H9 (cell line): ENCODE measurements around the gene ZNFX1. TPM values are rescaled to one million over a fixed set of nuclear protein-coding genes. Genes with fewer than 3 reads are reported as not detected.
A peak's percentile ranks its signal among the peaks of the same experiment; 100 is the strongest.

ENCODE experiments used
- DNase-seq: peaks from one replicate; pipeline ENCODE4 v3.0.0-alpha.2; 2017
- H2AFZ ChIP-seq: one replicate; pipeline ENCODE4 v1.6.1; 2013; ENCODE audit warnings: mild to moderate bottlenecking, low read length, control low read depth, moderate library complexity
- H2AK5ac ChIP-seq: 2 replicates; pipeline ENCODE4 v1.6.1; 2013; ENCODE audit warnings: low read length, control low read depth, mixed read lengths; ENCODE audit not compliant: insufficient read length
- H2BK120ac ChIP-seq: one replicate; pipeline ENCODE4 v1.6.1; 2013; ENCODE audit warnings: low read depth, mild to moderate bottlenecking, low read length, control low read depth, inconsistent platforms; ENCODE audit not compliant: poor library complexity, severe bottlenecking
- H2BK12ac ChIP-seq: 2 replicates; pipeline ENCODE4 v1.6.1; 2013; ENCODE audit warnings: low read length, control low read depth, mixed read lengths, low read depth; ENCODE audit not compliant: insufficient read length
- H2BK15ac ChIP-seq: 2 replicates; pipeline ENCODE4 v1.6.1; 2013; ENCODE audit warnings: low read depth, low read length, control low read depth
- H2BK20ac ChIP-seq: one replicate; pipeline ENCODE4 v1.6.1; 2013; ENCODE audit warnings: low read depth, mild to moderate bottlenecking, low read length, control low read depth, inconsistent platforms; ENCODE audit not compliant: poor library complexity, severe bottlenecking
- H2BK5ac ChIP-seq: 2 replicates; pipeline ENCODE4 v1.6.1; 2013; ENCODE audit warnings: low read length, control low read depth, mixed read lengths; ENCODE audit not compliant: insufficient read length
- H3K14ac ChIP-seq: 2 replicates; pipeline ENCODE4 v1.6.1; 2013; ENCODE audit warnings: low read length, control low read depth; ENCODE audit not compliant: insufficient read depth
- H3K18ac ChIP-seq: 2 replicates; pipeline ENCODE4 v1.6.1; 2013; ENCODE audit warnings: low read depth, mild to moderate bottlenecking, mixed read lengths, low read length, control low read depth; ENCODE audit not compliant: insufficient read length
- H3K23ac ChIP-seq: 2 replicates; pipeline ENCODE4 v1.6.1; 2013; ENCODE audit warnings: low read length, control low read depth, mixed read lengths, low read depth; ENCODE audit not compliant: insufficient read length
- H3K23me2 ChIP-seq: 2 replicates; pipeline ENCODE4 v1.6.1; 2013; ENCODE audit warnings: low read depth, mild to moderate bottlenecking, mixed read lengths, low read length, control low read depth; ENCODE audit not compliant: insufficient read length, poor library complexity, severe bottlenecking
- H3K27ac ChIP-seq: 2 replicates; pipeline ENCODE4 v1.5.1; 2013; ENCODE audit warnings: low read length, control low read depth, mixed read lengths, low read depth; ENCODE audit not compliant: insufficient read length
- H3K27me3 ChIP-seq: 2 replicates; pipeline ENCODE4 v1.6.1; 2013; ENCODE audit warnings: low read length, control low read depth, inconsistent platforms; ENCODE audit not compliant: insufficient read depth
- H3K4ac ChIP-seq: 2 replicates; pipeline ENCODE4 v1.6.1; 2013; ENCODE audit warnings: low read depth, mild to moderate bottlenecking, control low read depth, inconsistent platforms, low read length, moderate library complexity
- H3K4me1 ChIP-seq: 2 replicates; pipeline ENCODE4 v1.6.1; 2013; ENCODE audit warnings: low read length, control low read depth, inconsistent platforms; ENCODE audit not compliant: insufficient read depth
- H3K4me2 ChIP-seq: 2 replicates; pipeline ENCODE4 v1.6.1; 2013; ENCODE audit warnings: low read length, control low read depth, mixed read lengths; ENCODE audit not compliant: insufficient read length, insufficient read depth
- H3K56ac ChIP-seq: 2 replicates; pipeline ENCODE4 v1.6.1; 2013; ENCODE audit warnings: low read depth, mild to moderate bottlenecking, mixed read lengths, low read length, control low read depth; ENCODE audit not compliant: insufficient read length
- H3K79me1 ChIP-seq: 2 replicates; pipeline ENCODE4 v1.6.1; 2013; ENCODE audit warnings: low read depth, mild to moderate bottlenecking, moderate library complexity, low read length, control low read depth, inconsistent platforms; ENCODE audit not compliant: insufficient read depth, poor library complexity, severe bottlenecking
- H3K79me2 ChIP-seq: 2 replicates; pipeline ENCODE4 v1.6.1; 2013; ENCODE audit warnings: low read length, control low read depth, inconsistent platforms; ENCODE audit not compliant: insufficient read depth
- H3K9ac ChIP-seq: 2 replicates; pipeline ENCODE4 v1.6.1; 2013; ENCODE audit warnings: low read length, control low read depth, mixed read lengths; ENCODE audit not compliant: insufficient read length; ENCODE audit errors: extremely low read depth
- H3K9me3 ChIP-seq: one replicate; pipeline ENCODE4 v1.6.1; 2013; ENCODE audit warnings: low read depth, low read length, inconsistent platforms; ENCODE audit not compliant: control insufficient read depth
- H3T11ph ChIP-seq: one replicate; pipeline ENCODE4 v1.6.1; 2013; ENCODE audit warnings: mild to moderate bottlenecking, low read length, control low read depth, inconsistent platforms
- H4K20me1 ChIP-seq: one replicate; pipeline ENCODE4 v1.6.1; 2013; ENCODE audit not compliant: control insufficient read depth, insufficient read length, insufficient read depth
- H4K5ac ChIP-seq: 2 replicates; pipeline ENCODE4 v1.6.1; 2013; ENCODE audit warnings: low read depth, mild to moderate bottlenecking, mixed read lengths, low read length, control low read depth; ENCODE audit not compliant: insufficient read length
- H4K8ac ChIP-seq: replicated peaks from 2 replicates; pipeline ENCODE4 v1.6.1; 2013; ENCODE audit warnings: low read length, control low read depth, mixed read lengths, low read depth; ENCODE audit not compliant: insufficient read length
- H4K91ac ChIP-seq: 2 replicates; pipeline ENCODE4 v1.6.1; 2013; ENCODE audit warnings: low read depth, mild to moderate bottlenecking, moderate library complexity, mixed read lengths, low read length, control low read depth; ENCODE audit not compliant: insufficient read length
- H3K27ac Mint-ChIP-seq, 3 experiments: 2 replicates in 2 of 3; 3 replicates in 1 of 3; pipeline ENCODE4 v1.8.0; 2020 to 2021; ENCODE audit warnings: mixed read lengths in 3 of 3, mild to moderate bottlenecking in 1 of 3, moderate library complexity in 1 of 3
- H3K27me3 Mint-ChIP-seq: 2 replicates; pipeline ENCODE4 v1.8.0; 2021; ENCODE audit warnings: low read depth, mild to moderate bottlenecking, moderate library complexity, mixed read lengths
- H3K36me3 Mint-ChIP-seq, 3 experiments: 2 replicates in 2 of 3; 3 replicates in 1 of 3; pipeline ENCODE4 v1.8.0; 2020 to 2021; ENCODE audit warnings: low read depth in 3 of 3, mixed read lengths in 3 of 3; ENCODE audit not compliant: insufficient read depth in 1 of 3
- H3K4me1 Mint-ChIP-seq, 2 experiments: 2 replicates each; pipeline ENCODE4 v1.8.0; 2020; ENCODE audit warnings: mixed read lengths in 2 of 2
- H3K4me3 Mint-ChIP-seq, 2 experiments: 2 replicates in 1 of 2; 3 replicates in 1 of 2; pipeline ENCODE4 v1.8.0; 2020 to 2021; ENCODE audit warnings: mild to moderate bottlenecking in 2 of 2, mixed read lengths in 2 of 2, moderate library complexity in 1 of 2
- H3K9me3 Mint-ChIP-seq, 2 experiments: 2 replicates in 1 of 2; 3 replicates in 1 of 2; pipeline ENCODE4 v1.8.0; 2020; ENCODE audit warnings: mild to moderate bottlenecking in 2 of 2, mixed read lengths in 2 of 2, moderate library complexity in 1 of 2
- CTCF ChIP-seq: fragments of 200-600 bp; sonication (generic); conservative IDR thresholded peaks from 3 replicates; pipeline ENCODE4 v1.8.0; 2021; ENCODE audit warnings: antibody characterized with exemption, mild to moderate bottlenecking
- WGBS: extraction: QIAGEN DNeasy Blood & Tissue Kit; methylation state at CpG from one replicate; pipeline ENCODE4 v1.1.7; 2013; ENCODE audit warnings: missing lambda C conversion rate, low lambda C conversion rate, mixed read lengths; ENCODE audit not compliant: insufficient read length; ENCODE audit errors: extremely low coverage; 5-methylcytosine and 5-hydroxymethylcytosine counted together
- total RNA-seq: library from RNA; stranded (reverse); gene quantifications from 2 replicates; pipeline ENCODE4 v1.2.1, GENCODE V29; 2021

The ZNFX1 gene
- total RNA-seq, 1 experiment from 2014 or later: 13.3 TPM

- H2BK20ac ChIP-seq: no peak overlapping the region
- H3K79me2 ChIP-seq: no peaks in the 10 kb centered on the region
- H3K14ac ChIP-seq: no peak overlapping the region
- H3K36me3 Mint-ChIP-seq: peaks cover 58 to 88% (median 84%) of the 10 kb centered on the region in 3 experiments
- H3K27me3 ChIP-seq: no peaks in the 10 kb centered on the region
- no peaks in the 10 kb centered on the region for H3K9me3 ChIP-seq
- no peaks in the 10 kb centered on the region for H3K4me1 ChIP-seq
- no peaks in the 10 kb centered on the region for H3K27me3 Mint-ChIP-seq
- peak overlapping the region in 1 of 3 experiments; percentile 15; a peak in 1 of 7 replicates for H3K27ac Mint-ChIP-seq
- H2AK5ac ChIP-seq: no peak overlapping the region
- no peak overlapping the region for H3K4ac ChIP-seq
- no peak overlapping the region for H3K56ac ChIP-seq
- H4K5ac ChIP-seq: no peak overlapping the region
- no peak overlapping the region for H2BK120ac ChIP-seq
- TF ChIP-seq CTCF: peak; percentile 32; the same call in 1 of the 3 replicates
- no peaks in the 10 kb centered on the region for H3K4me1 Mint-ChIP-seq
- no peak overlapping the region for H2AFZ ChIP-seq
- no peaks in the 10 kb centered on the region for H3K9me3 Mint-ChIP-seq
- no CpG with 5 or more reads among the region's 7 CpGs for WGBS
- H3K79me1 ChIP-seq: no peaks in the 10 kb centered on the region
- no peak overlapping the region for H3K4me3 Mint-ChIP-seq
- no peak overlapping the region for H3K23ac ChIP-seq
- no peak overlapping the region for H3T11ph ChIP-seq
- no peak for DNase-seq
- no peaks in the 10 kb centered on the region for H3K23me2 ChIP-seq
- H4K91ac ChIP-seq: no peak overlapping the region
- no peaks in the 10 kb centered on the region for H4K20me1 ChIP-seq
- H2BK5ac ChIP-seq: no peak overlapping the region
- H3K4me2 ChIP-seq: no peak overlapping the region
- no peak overlapping the region for H3K9ac ChIP-seq
- H4K8ac ChIP-seq: no peak overlapping the region
- no peak overlapping the region for H2BK15ac ChIP-seq
- H3K27ac ChIP-seq: no peak overlapping the region
- H3K18ac ChIP-seq: no peak overlapping the region
- H2BK12ac ChIP-seq: no peak overlapping the region
Measured at GRCh38 chr20:49225896-49226295, 52.0 kb downstream of the ZNFX1 start.
